ENCODE data around the gene SNF8.

The SNF8 gene

GRCh38 chr17:48960834-48961515 lies 16.3 kb upstream of the SNF8 start:
- no peak overlapping the region for H3K4me3 ChIP-seq (ENCODE audit: low read depth, low read length)
- TF ChIP-seq CTCF (IDR thresholded peaks at IDR 0.05; ENCODE audit: low read depth, low read length) = no peak

DNA sequence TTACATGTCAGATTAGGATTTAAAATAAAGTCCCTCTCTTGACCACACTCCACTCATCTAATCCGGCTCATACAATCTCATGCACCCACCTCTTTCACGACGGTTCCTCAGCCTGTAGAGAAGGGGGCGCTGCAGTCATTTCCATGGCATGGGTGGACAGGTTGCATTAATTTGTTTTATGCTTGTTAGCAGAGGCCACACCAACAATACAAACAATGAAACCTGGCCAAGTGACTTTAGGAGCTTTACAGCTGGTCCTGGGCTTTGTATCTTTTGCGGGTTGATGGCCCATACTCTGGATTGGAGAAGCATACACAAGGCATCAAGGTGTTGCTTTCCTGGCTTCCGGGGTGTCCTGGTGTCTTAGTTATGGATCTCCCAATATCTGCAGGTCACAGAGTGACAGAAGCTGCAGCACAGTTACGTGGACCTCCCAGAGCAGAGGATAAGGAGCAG lies 9.7 kb upstream of the SNF8 start:
- no peak overlapping the region for H3K4me3 ChIP-seq (ENCODE audit: low read depth, low read length)
- TF ChIP-seq CTCF (IDR thresholded peaks at IDR 0.05; ENCODE audit: low read depth, low read length) = peak; percentile 66

GRCh38 chr17:48952904-48953303 lies 8.3 kb upstream of the SNF8 start:
- H3K4me3 ChIP-seq (ENCODE audit: low read depth, low read length) = no peak overlapping the region
- TF ChIP-seq CTCF (IDR thresholded peaks at IDR 0.05; ENCODE audit: low read depth, low read length) = no peak

DNA sequence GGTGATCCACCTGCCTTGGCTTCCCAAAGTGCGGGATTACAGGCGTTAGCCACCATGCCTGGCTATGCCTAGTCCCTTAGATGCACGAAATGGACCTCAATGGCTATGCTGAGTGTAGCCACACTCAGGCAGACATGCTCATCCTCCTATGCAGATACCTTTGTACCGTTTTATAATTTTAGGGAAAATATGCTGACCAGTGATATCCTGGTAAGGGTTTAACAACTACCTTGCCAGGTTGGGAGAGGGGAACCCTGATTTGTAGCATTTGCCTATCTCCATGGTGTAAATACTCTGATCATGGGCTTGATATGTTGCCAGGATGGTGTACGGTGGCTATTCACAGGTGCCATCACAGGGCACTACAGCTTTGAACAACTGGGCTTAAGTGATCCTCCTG lies 6.9 kb upstream of the SNF8 start:
- TF ChIP-seq CTCF (IDR thresholded peaks at IDR 0.05; ENCODE audit: low read depth, low read length) = no peak
- H3K4me3 ChIP-seq (ENCODE audit: low read depth, low read length) = no peak overlapping the region

- H3K4me3 ChIP-seq (ENCODE audit: low read depth, low read length) = peak overlapping the region; percentile 88
Observed at GRCh38 chr17:48945261-48945651, 614 bp upstream of the SNF8 start.

DNA sequence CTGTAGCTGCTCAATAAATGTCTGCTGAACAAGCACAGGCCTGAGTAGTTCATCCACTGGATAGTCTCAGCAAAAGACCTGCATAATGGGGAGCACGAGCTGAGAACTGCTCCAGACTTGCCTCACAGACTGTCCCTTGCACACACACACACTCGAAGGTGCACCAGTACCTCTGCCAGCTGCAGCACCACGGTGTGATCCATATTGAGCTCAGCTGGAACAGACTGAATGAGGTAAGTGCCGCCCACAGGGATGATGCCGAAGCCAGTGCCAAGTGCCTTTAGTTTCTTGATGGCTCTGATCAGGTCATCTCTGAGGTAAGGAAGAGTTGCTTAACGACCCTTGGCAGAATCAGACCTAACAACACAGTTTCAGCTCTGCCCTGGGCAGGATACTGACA lies 11.6 kb downstream of the SNF8 start:
- TF ChIP-seq CTCF (IDR thresholded peaks at IDR 0.05; ENCODE audit: low read depth, low read length) = no peak
- no peak overlapping the region for H3K4me3 ChIP-seq (ENCODE audit: low read depth, low read length)

DNA sequence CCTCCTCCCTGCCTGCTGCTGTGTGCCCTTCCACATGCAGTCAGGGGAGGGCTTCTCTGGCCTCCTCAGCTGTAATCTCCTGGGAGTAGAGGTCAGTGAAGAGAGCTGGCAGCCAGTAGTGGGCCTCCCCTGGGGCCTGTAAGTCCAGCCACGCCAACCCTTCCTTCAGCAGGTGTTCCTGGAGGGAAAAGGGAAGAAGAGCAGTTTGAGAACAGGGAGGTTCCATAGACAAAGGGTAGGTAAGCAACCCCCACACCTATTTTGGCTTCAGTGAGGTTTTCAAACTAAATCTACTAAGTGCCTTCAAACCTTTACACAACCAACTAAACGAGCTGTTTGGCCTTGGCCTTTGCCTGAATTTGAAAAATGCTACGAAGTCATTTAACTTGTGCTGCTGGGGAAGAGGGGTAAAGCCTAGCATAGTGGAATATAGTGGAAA lies 14.2 kb downstream of the SNF8 start:
- no peak overlapping the region for H3K4me3 ChIP-seq (ENCODE audit: low read depth, low read length)
- no peak for TF ChIP-seq CTCF (IDR thresholded peaks at IDR 0.05; ENCODE audit: low read depth, low read length)

DNA sequence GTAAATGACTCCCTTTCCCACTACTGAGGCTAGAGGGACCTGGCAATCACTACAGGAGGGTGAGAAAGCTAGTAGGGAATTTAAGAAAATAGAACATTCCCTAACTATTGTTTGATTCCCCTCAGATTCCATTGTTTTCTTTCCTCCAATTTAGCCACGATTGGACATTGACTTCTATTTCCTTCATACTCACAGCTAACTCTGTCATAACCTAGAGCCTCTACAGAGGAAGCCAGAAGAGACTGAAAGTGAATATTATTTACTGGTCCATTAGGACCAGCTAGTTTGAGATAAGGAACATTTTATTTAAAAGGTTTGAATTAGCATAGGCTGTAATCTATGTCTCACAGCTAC lies 14.9 kb downstream of the SNF8 start:
- H3K4me3 ChIP-seq (ENCODE audit: low read depth, low read length) = no peak overlapping the region
- no peak for TF ChIP-seq CTCF (IDR thresholded peaks at IDR 0.05; ENCODE audit: low read depth, low read length)

All from WI38 (cell line).